K562 (cell line): ENCODE measurements around the gene SLC16A5. TPM values are rescaled to one million over a fixed set of nuclear protein-coding genes. Genes with fewer than 3 reads are reported as not detected.
A peak's percentile ranks its signal among the peaks of the same experiment; 100 is the strongest.
"Not testable (repeated sequence)": the region's sequence is repeated elsewhere in the genome, so short reads cannot be mapped to it uniquely, and the experiment has no call there.

Experiments used
- ATAC-seq: fragments of 200-7000 bp; cut with Tn5 transposase; 3 replicates; pipeline ENCODE4 v1.9.1; 2020; ENCODE audit warnings: moderate library complexity
- BruUV-seq: library from RNA; stranded (reverse); fragments of 400-500 nt; replicated peaks from 2 replicates; lab custom pipeline; 2021; lab: Mats Ljungman, UMichigan
- CTCF ChIA-PET: fragments of 300-600 bp; formaldehyde crosslinking; extraction: SDS; loops from one replicate; lab custom pipeline; 2021; ENCODE audit warnings: low intra/inter-chr PET ratio; lab: Yijun Ruan, JAX
- POLR2A ChIA-PET: fragments of 300-600, 350-650 bp; sonication (Branson Sonifier 250); formaldehyde crosslinking; extraction: SDS; loops from one replicate; lab custom pipeline; 2021; ENCODE audit warnings: antibody characterized with exemption, inconsistent platforms; lab: Yijun Ruan, JAX
- DNase-seq, 4 experiments: peaks; one replicate each; pipeline versions ENCODE4 v3.0.0 to v3.0.0-alpha.2; 2011 to 2018; ENCODE audit warnings: low spot score in 3 of 4, mixed read lengths in 3 of 4; ENCODE audit errors: extremely low read depth in 1 of 4
- FAIRE-seq: peaks from 2 replicates; lab custom pipeline; 2011; peaks lifted over from hg19 to GRCh38; lab: Jason Lieb, UNC
- H2AFZ ChIP-seq: 2 replicates; pipeline ENCODE4 v1.6.0; 2011; ENCODE audit warnings: low read depth, low read length, control low read depth, inconsistent platforms
- H3K27ac ChIP-seq: fragments of 200-600 bp; 3 replicates; pipeline ENCODE4 v1.8.0; 2011; ENCODE audit warnings: low read depth, mild to moderate bottlenecking, control low read depth, inconsistent platforms, low read length, moderate library complexity, mixed read lengths; ENCODE audit errors: extremely low read depth
- H3K27me3 ChIP-seq, 2 experiments: fragments of 300-600 bp in 1 of 2; 2 replicates in 1 of 2; 3 replicates in 1 of 2; pipeline versions ENCODE4 v1.6.0 to v1.8.0; 2011; ENCODE audit warnings: inconsistent platforms in 2 of 2, low read length in 2 of 2, mild to moderate bottlenecking in 1 of 2, mixed read lengths in 1 of 2, moderate library complexity in 1 of 2; ENCODE audit not compliant: control insufficient read depth in 2 of 2, insufficient read depth in 2 of 2
- H3K36me3 ChIP-seq: fragments of 300-600 bp; 3 replicates; pipeline ENCODE4 v1.8.0; 2011; ENCODE audit warnings: mild to moderate bottlenecking, low read length, inconsistent platforms; ENCODE audit not compliant: control insufficient read depth, insufficient read depth
- H3K4me1 ChIP-seq, 2 experiments: fragments of 200-600 bp in 1 of 2; replicated peaks in 1 of 2; 2 replicates in 1 of 2; 3 replicates in 1 of 2; pipeline versions ENCODE4 v1.5.1 to v1.8.0; 2011; ENCODE audit warnings: inconsistent platforms in 2 of 2, low read length in 2 of 2, mild to moderate bottlenecking in 1 of 2, mixed read lengths in 1 of 2, moderate library complexity in 1 of 2; ENCODE audit not compliant: control insufficient read depth in 2 of 2, insufficient read depth in 2 of 2
- H3K4me2 ChIP-seq: 2 replicates; pipeline ENCODE4 v1.6.1; 2011; ENCODE audit warnings: low read length, control low read depth, inconsistent platforms, mixed read lengths; ENCODE audit not compliant: insufficient read depth
- H3K4me3 ChIP-seq: fragments of 200-600 bp; sonication (generic), shearing (Covaris generic); 2 replicates; pipeline ENCODE4 v1.5.1; 2016; ENCODE audit warnings: control low read depth, inconsistent platforms
- H3K79me2 ChIP-seq: fragments of 200-600 bp; 3 replicates; pipeline ENCODE4 v1.8.0; 2011; ENCODE audit warnings: low read length, inconsistent platforms; ENCODE audit not compliant: control insufficient read depth, insufficient read depth
- H3K9ac ChIP-seq, 2 experiments: 2 replicates each; pipeline versions ENCODE4 v1.6.0 to v1.6.1; 2011; ENCODE audit warnings: low read depth in 2 of 2, low read length in 2 of 2, control low read depth in 1 of 2, inconsistent platforms in 1 of 2, mild to moderate bottlenecking in 1 of 2, mixed read lengths in 1 of 2; ENCODE audit not compliant: insufficient read depth in 1 of 2
- H3K9me1 ChIP-seq: one replicate; pipeline ENCODE4 v1.6.0; 2011; ENCODE audit warnings: inconsistent platforms, mild to moderate bottlenecking, low read length, moderate library complexity; ENCODE audit not compliant: control insufficient read depth, insufficient read depth
- H3K9me3 ChIP-seq: replicated peaks from 2 replicates; pipeline ENCODE4 v1.5.1; 2011; ENCODE audit warnings: low read depth, low read length, inconsistent platforms; ENCODE audit not compliant: control insufficient read depth, insufficient read depth
- H4K20me1 ChIP-seq: replicated peaks from 2 replicates; pipeline ENCODE4 v1.6.1; 2011; ENCODE audit warnings: low read length, inconsistent platforms, mixed read lengths; ENCODE audit not compliant: control insufficient read depth, insufficient read depth
- ADNP ChIP-seq: fragments of 200-800 bp; sonication (Bioruptor generic); IDR thresholded peaks from 2 replicates; pipeline ENCODE4 v1.6.1; 2016; ENCODE audit warnings: missing genetic modification characterization, missing compliant biosample characterization
- BCOR ChIP-seq: fragments of 450-650 bp; IDR thresholded peaks from 2 replicates; pipeline ENCODE4 v1.6.1; 2016
- NRF1 ChIP-seq, 2 experiments: fragments of 450-650 bp; IDR thresholded peaks in 1 of 2; conservative IDR thresholded peaks in 1 of 2; 2 replicates each; pipeline ENCODE4 v1.6.1; 2014; ENCODE audit warnings: mild to moderate bottlenecking in 2 of 2
- TOE1 ChIP-seq, 2 experiments: fragments of 450-650 bp in 1 of 2; sonication (generic) in 1 of 2; formaldehyde crosslinking in 1 of 2; IDR thresholded peaks; 2 replicates each; pipeline versions ENCODE4 v1.7.1 to v1.8.0; 2016 to 2022; ENCODE audit warnings: borderline replicate concordance in 2 of 2, mild to moderate bottlenecking in 2 of 2, antibody characterized with exemption in 1 of 2, inconsistent platforms in 1 of 2, low read depth in 1 of 2, missing genetic modification reagents in 1 of 2, moderate library complexity in 1 of 2
- WGBS: fragments of 100-300 bp; shearing (Covaris generic); methylation state at CpG from one replicate; pipeline ENCODE4 v1.1.6; 2016; ENCODE audit warnings: low coverage, mixed read lengths; ENCODE audit not compliant: insufficient coverage; ENCODE audit errors: missing lambda C conversion rate; 5-methylcytosine and 5-hydroxymethylcytosine counted together
- in situ Hi-C: fragments of 300-500 bp; cut with MboI; formaldehyde crosslinking; loops from 4 replicates; pipeline ENCODE4 v1.15.0; 2018; ENCODE audit warnings: inconsistent platforms, mixed read lengths
- intact Hi-C: fragments of 100-400 bp; cut with micrococcal nuclease; formaldehyde crosslinking; loops from 2 replicates; pipeline ENCODE4 v1.14.2; 2022
- polyA plus RNA-seq, 8 experiments: library from polyadenylated mRNA; depleted of rRNA in 4 of 8; stranded (reverse) in 5 of 8; unstranded in 3 of 8; fragments of >200 nt; fragmentation: Nextera tagmentation in 2 of 8; fragmentation: Illumina TruSeq in 1 of 8; extraction: Ambion mirVana in 2 of 8; extraction: Trizol in 1 of 8; gene quantifications; 2 replicates each; pipeline versions ENCODE4 v1.2.1 to v1.2.3, GENCODE V29; 2011 to 2014; ENCODE audit warnings: inconsistent platforms in 1 of 8, missing spikeins in 1 of 8
- total RNA-seq, 7 experiments: library from RNA; depleted of rRNA in 6 of 7; stranded (reverse); fragments of >200 nt in 6 of 7; fragmentation: Illumina TruSeq in 2 of 7; extraction: Trizol in 2 of 7; gene quantifications; 2 replicates each; pipeline versions ENCODE4 v1.2.1 to v1.2.3, GENCODE V29; 2011 to 2021; ENCODE audit warnings: low replicate concordance in 1 of 7
- TF ChIP-seq, protein P1 (sequence below): fragments of 250-450 bp; sonication (Bioruptor Pico); IDR thresholded peaks from 2 replicates; pipeline ENCODE4 v1.8.0; 2022; ENCODE audit warnings: moderate library complexity, mild to moderate bottlenecking, inconsistent platforms

SLC16A5 gene
- total and polyA plus RNA-seq, 9 of the 15 experiments (the other 6 are each of a cell fraction or from before 2014, with no cell fraction given): 0.06 to 2.6 (median 0.91) TPM

DNA sequence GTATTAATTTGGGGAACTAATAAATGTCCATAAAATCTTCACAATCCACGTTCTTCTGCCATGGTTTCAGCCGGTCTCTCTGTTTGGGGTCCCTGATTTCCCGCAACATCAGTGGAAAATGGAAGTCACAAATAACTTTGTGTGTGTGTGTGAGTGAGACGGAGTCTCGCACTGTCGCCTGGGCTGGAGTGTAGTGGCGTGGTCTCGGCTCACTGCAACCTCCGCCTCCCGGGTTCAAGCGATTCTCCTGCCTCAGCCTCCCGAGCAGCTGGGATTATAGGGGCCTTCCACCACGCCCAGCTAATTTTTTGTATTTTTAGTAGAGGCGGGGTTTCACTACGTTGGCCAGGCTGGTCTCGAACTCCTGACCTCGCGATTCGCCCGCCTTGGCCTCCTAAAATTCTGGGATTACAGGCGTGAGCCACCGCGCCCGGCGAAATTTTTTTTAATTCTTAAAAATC, 41.8 kb upstream of the SLC16A5 start:
- Histone ChIP-seq H3K4me3 (peak overlapping the region; percentile 100), H2AFZ (peak overlapping the region; percentile 86)
- not testable (repeated sequence) for H3K27me3 ChIP-seq; TF ChIP-seq TOE1 (CRISPR knock-in tag; IDR thresholded peaks at IDR 0.05; ENCODE audit: borderline replicate concordance, low read depth)
- TF ChIP-seq TOE1 (IDR thresholded peaks at IDR 0.05; ENCODE audit: borderline replicate concordance) (0 out of 2 replicates have a peak, but pooled peaks have one; percentile 9), NRF1 (conservative IDR thresholded peaks at IDR 0.05 in 1 of 2, IDR thresholded peaks at IDR 0.05 in 1 of 2) (peak; percentile 28 to 50; a peak in 1 of 4 replicates), BCOR (0 out of 2 replicates have a peak, but pooled peaks have one; percentile 6), ADNP (peak; percentile 71)
- TF ChIP-seq, protein P1, sequence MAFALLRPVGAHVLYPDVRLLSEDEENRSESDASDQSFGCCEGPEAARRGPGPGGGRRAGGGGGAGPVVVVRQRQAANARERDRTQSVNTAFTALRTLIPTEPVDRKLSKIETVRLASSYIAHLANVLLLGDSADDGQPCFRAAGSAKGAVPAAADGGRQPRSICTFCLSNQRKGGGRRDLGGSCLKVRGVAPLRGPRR (CRISPR knock-in tag): 0 out of 2 replicates have a peak, but pooled peaks have one; percentile 14
- TF ChIP-seq, all 486 proteins: peak for 5; not testable (repeated sequence) for 481
- H3K9me3 ChIP-seq, BruUV-seq, CTCF ChIA-PET, H4K20me1 ChIP-seq, in situ Hi-C loops, FAIRE-seq, intact Hi-C loops, H3K9me1 ChIP-seq: not testable (repeated sequence)
- H3K27ac ChIP-seq: peak overlapping the region; percentile 97
- ATAC-seq (0 out of 3 replicates have a peak, but pooled peaks have one; percentile 2), DNase-seq (peak in 1 of 4 experiments; percentile 16)
- H3K9ac ChIP-seq: peak overlapping the region; percentile 95 to 97
- H3K79me2 ChIP-seq: peaks cover 48% of the 10 kb centered on the region
- peak overlapping the region; percentile 93 for H3K4me2 ChIP-seq
- H3K4me1 ChIP-seq: peaks cover 11 to 15% of the 10 kb centered on the region in 2 experiments
- peaks cover 35% of the 10 kb centered on the region; the same call in 2 of the 3 replicates for H3K36me3 ChIP-seq
- POLR2A ChIA-PET: interaction anchor here (0.6 to 3.1 kb wide), 6 partner anchors 10 to 84 kb away, joined by 3 to 23 read pairs (median 3); no protein-coding TSS in a partner anchor
- 9% methylated on average over 25 of the region's 25 CpGs for WGBS
